ENCODE data around the gene PLXNC1.

The PLXNC1 gene

DNA sequence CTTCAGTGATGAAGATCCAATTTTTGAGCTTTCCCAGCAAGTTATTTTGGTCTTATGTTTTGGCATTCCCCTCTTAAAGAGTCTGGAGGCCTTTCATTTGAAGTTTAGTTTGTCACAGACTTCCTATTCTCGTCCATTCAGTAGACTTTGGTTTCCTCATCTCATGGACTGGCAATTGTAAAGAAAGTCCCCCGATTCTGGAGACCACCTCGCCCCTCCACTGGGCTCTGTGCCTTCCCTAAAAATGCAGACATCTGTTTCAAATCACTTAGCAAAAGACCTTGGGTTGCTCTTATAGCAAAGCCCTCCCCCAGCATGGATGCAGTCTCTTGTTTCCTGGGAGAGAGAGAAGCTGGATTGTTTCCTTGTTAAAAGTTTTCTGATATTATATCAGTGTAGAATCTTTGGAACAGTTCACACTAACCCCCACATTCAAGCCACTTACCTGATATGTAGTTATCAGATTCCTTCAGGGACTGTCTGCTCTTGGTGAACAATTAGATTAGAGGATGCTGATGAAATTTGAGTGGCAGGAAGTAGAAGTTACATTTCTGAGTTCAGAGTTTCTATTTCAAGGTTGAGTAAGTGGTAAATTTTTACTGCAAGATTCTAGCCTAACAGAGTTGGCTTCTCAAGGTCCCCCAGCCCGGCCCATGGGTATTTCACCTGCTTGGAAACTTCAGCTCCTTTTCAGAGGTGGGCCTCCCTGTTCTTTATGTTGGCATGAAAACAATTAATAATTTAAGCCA, 56.3 kb downstream of the PLXNC1 start:
- WGBS (ENCODE audit: insufficient coverage, insufficient read length): no CpG with 5 or more reads among the region's 4 CpGs
- Histone ChIP-seq H3K9me3 (ENCODE audit: control insufficient read depth, insufficient read depth, low read length) (no peaks in the 10 kb centered on the region), H3K4me3 (ENCODE audit: low read length) (no peak overlapping the region), H3K36me3 (ENCODE audit: control insufficient read depth, insufficient read depth, low read length) (no peaks in the 10 kb centered on the region), H3K27me3 (ENCODE audit: control insufficient read depth, insufficient read depth, low read length) (no peaks in the 10 kb centered on the region), H3K4me1 (ENCODE audit: control insufficient read depth, insufficient read depth, low read length) (no peaks in the 10 kb centered on the region), H3K27ac (ENCODE audit: low read length) (no peak overlapping the region)
- no peak for DNase-seq (ENCODE audit: low read depth, low spot score)

DNA sequence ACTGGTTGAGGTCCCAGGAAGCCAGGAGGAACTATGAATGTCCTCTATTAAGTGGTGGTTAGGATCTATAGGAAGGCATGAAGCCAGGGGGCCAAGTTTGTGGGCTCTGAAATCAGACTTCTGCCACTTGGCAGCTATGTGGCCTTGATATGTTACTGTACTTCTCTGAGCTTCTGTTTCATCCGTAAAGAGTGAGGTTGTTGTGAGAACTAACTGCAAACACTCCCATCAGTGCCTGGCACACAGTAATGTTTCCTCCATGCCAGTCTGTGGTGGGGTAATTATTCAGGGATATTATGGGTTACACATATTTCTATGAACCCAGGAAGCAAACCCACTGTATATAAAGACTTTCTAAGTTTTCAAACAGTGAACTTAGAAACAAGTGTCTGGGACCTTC, 57.4 kb downstream of the PLXNC1 start:
- DNase-seq (ENCODE audit: low read depth, low spot score): no peak
- no peak overlapping the region for H3K27ac ChIP-seq (ENCODE audit: low read length)
- no peaks in the 10 kb centered on the region for H3K36me3 ChIP-seq (ENCODE audit: control insufficient read depth, insufficient read depth, low read length)
- no CpG with 5 or more reads among the region's 1 CpG for WGBS (ENCODE audit: insufficient coverage, insufficient read length)
- no peaks in the 10 kb centered on the region for H3K4me1 ChIP-seq (ENCODE audit: control insufficient read depth, insufficient read depth, low read length)
- H3K27me3 ChIP-seq (ENCODE audit: control insufficient read depth, insufficient read depth, low read length): no peaks in the 10 kb centered on the region
- H3K4me3 ChIP-seq (ENCODE audit: low read length): no peak overlapping the region
- no peaks in the 10 kb centered on the region for H3K9me3 ChIP-seq (ENCODE audit: control insufficient read depth, insufficient read depth, low read length)

GRCh38 chr12:94206886-94207285, 58.5 kb downstream of the PLXNC1 start:
- Histone ChIP-seq H3K27me3 (ENCODE audit: control insufficient read depth, insufficient read depth, low read length) (no peaks in the 10 kb centered on the region), H3K36me3 (ENCODE audit: control insufficient read depth, insufficient read depth, low read length) (no peaks in the 10 kb centered on the region), H3K9me3 (ENCODE audit: control insufficient read depth, insufficient read depth, low read length) (no peaks in the 10 kb centered on the region), H3K4me3 (ENCODE audit: low read length) (no peak overlapping the region), H3K27ac (ENCODE audit: low read length) (no peak overlapping the region), H3K4me1 (ENCODE audit: control insufficient read depth, insufficient read depth, low read length) (no peaks in the 10 kb centered on the region)
- no peak for DNase-seq (ENCODE audit: low read depth, low spot score)
- WGBS (ENCODE audit: insufficient coverage, insufficient read length): no CpG with 5 or more reads among the region's 2 CpGs

GRCh38 chr12:94207467-94207848, 59.1 kb downstream of the PLXNC1 start:
- WGBS (ENCODE audit: insufficient coverage, insufficient read length): no CpG with 5 or more reads among the region's 2 CpGs
- no peak for DNase-seq (ENCODE audit: low read depth, low spot score)
- Histone ChIP-seq H3K36me3 (ENCODE audit: control insufficient read depth, insufficient read depth, low read length) (no peaks in the 10 kb centered on the region), H3K9me3 (ENCODE audit: control insufficient read depth, insufficient read depth, low read length) (no peaks in the 10 kb centered on the region), H3K27ac (ENCODE audit: low read length) (no peak overlapping the region), H3K27me3 (ENCODE audit: control insufficient read depth, insufficient read depth, low read length) (no peaks in the 10 kb centered on the region), H3K4me3 (ENCODE audit: low read length) (no peak overlapping the region), H3K4me1 (ENCODE audit: control insufficient read depth, insufficient read depth, low read length) (no peaks in the 10 kb centered on the region)

DNA sequence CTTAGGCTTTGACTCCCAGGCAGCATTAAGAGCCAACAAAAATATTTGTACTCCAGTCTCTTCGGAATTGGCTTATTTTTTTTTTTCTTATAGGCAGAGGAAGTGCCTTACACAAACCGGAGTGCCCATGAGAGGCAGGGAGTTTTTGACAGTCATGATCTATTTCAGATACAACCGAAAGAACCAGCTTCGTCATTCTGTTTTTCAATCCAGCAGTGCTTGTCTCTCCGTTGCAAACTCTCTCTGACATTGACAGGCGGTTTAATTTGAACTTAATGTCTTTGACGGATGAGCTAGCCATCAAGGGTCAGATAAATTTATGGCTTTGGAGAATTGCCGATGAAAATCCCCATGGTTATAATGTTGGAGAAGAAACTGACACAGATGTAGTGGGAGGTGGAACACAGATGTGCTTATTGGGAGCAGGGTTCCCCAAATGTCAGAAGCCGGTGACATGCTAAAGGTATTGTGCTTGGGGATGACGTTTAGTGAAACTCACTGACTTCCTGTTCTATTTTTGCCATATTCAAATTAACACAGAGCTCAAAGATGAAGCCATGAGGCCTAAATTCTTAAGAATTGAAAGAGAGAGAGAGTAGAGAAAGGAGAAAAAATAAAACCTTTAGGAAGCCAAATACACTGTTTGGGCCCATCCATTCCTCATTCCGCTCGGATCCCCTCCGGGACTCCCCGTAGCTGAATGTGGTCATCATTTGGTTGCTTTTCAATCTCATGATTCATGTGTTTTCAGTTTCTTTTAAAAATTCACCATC, 59.7 kb downstream of the PLXNC1 start:
- H3K9me3 ChIP-seq (ENCODE audit: control insufficient read depth, insufficient read depth, low read length): no peaks in the 10 kb centered on the region
- no peaks in the 10 kb centered on the region for H3K36me3 ChIP-seq (ENCODE audit: control insufficient read depth, insufficient read depth, low read length)
- DNase-seq (ENCODE audit: low read depth, low spot score): no peak
- H3K27ac ChIP-seq (ENCODE audit: low read length): no peak overlapping the region
- WGBS (ENCODE audit: insufficient coverage, insufficient read length): no CpG with 5 or more reads among the region's 14 CpGs
- no peaks in the 10 kb centered on the region for H3K27me3 ChIP-seq (ENCODE audit: control insufficient read depth, insufficient read depth, low read length)
- H3K4me1 ChIP-seq (ENCODE audit: control insufficient read depth, insufficient read depth, low read length): no peaks in the 10 kb centered on the region
- no peak overlapping the region for H3K4me3 ChIP-seq (ENCODE audit: low read length)

- Histone ChIP-seq H3K4me3 (ENCODE audit: low read length) (no peak overlapping the region), H3K27ac (ENCODE audit: low read length) (no peak overlapping the region), H3K27me3 (ENCODE audit: control insufficient read depth, insufficient read depth, low read length) (no peaks in the 10 kb centered on the region), H3K4me1 (ENCODE audit: control insufficient read depth, insufficient read depth, low read length) (no peaks in the 10 kb centered on the region), H3K9me3 (ENCODE audit: control insufficient read depth, insufficient read depth, low read length) (no peaks in the 10 kb centered on the region), H3K36me3 (ENCODE audit: control insufficient read depth, insufficient read depth, low read length) (no peaks in the 10 kb centered on the region)
- no CpG with 5 or more reads among the region's 4 CpGs for WGBS (ENCODE audit: insufficient coverage, insufficient read length)
- no peak for DNase-seq (ENCODE audit: low read depth, low spot score)
Measured at GRCh38 chr12:94208622-94208966, 60.2 kb downstream of the PLXNC1 start.

DNA sequence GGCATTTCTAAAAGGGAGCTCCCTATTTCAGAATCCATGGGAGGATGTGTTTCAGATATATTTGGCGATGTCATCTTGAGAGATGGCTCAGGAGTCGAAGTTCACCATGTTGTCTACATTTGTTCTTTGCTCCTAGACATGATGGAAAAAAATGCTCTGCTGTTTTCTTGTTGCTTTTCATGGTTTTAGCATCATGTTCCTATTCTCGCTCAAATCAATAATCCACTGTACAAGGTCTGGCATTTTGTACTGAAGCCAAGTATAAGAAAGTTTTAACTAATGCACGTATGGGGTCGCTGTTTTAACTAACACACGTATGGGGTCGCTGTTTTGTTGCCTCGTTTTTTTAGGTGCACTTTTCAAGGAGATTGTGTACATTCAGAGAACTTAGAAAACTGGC, 60.9 kb downstream of the PLXNC1 start:
- WGBS (ENCODE audit: insufficient coverage, insufficient read length): no CpG with 5 or more reads among the region's 8 CpGs
- H3K27ac ChIP-seq (ENCODE audit: low read length): no peak overlapping the region
- H3K36me3 ChIP-seq (ENCODE audit: control insufficient read depth, insufficient read depth, low read length): no peaks in the 10 kb centered on the region
- H3K4me1 ChIP-seq (ENCODE audit: control insufficient read depth, insufficient read depth, low read length): no peaks in the 10 kb centered on the region
- H3K4me3 ChIP-seq (ENCODE audit: low read length): no peak overlapping the region
- DNase-seq (ENCODE audit: low read depth, low spot score): no peak
- no peaks in the 10 kb centered on the region for H3K9me3 ChIP-seq (ENCODE audit: control insufficient read depth, insufficient read depth, low read length)
- H3K27me3 ChIP-seq (ENCODE audit: control insufficient read depth, insufficient read depth, low read length): no peaks in the 10 kb centered on the region

DNA sequence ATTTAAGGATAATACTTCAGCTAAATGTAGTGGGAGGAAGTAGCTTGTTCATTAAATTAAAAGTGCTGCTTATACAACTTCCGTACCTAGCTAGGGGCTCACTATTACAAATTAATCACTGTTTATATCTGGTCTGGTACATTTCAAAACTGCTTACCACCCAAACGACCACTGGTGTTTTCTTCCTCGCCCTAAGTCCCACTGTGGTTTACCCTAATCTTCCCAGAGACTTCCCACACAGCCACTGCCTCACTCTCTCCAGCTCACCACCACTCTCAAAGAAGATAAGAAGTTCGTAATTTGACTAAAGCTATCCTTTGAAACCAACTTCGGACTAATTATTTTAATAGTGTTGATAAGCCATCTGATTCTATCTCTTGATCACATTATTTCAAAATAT, 62.6 kb downstream of the PLXNC1 start:
- no peak overlapping the region for H3K27ac ChIP-seq (ENCODE audit: low read length)
- no peak overlapping the region for H3K4me3 ChIP-seq (ENCODE audit: low read length)
- H3K4me1 ChIP-seq (ENCODE audit: control insufficient read depth, insufficient read depth, low read length): no peaks in the 10 kb centered on the region
- no peaks in the 10 kb centered on the region for H3K27me3 ChIP-seq (ENCODE audit: control insufficient read depth, insufficient read depth, low read length)
- H3K9me3 ChIP-seq (ENCODE audit: control insufficient read depth, insufficient read depth, low read length): no peaks in the 10 kb centered on the region
- no CpG with 5 or more reads among the region's 5 CpGs for WGBS (ENCODE audit: insufficient coverage, insufficient read length)
- no peak for DNase-seq (ENCODE audit: low read depth, low spot score)
- H3K36me3 ChIP-seq (ENCODE audit: control insufficient read depth, insufficient read depth, low read length): no peaks in the 10 kb centered on the region

DNA sequence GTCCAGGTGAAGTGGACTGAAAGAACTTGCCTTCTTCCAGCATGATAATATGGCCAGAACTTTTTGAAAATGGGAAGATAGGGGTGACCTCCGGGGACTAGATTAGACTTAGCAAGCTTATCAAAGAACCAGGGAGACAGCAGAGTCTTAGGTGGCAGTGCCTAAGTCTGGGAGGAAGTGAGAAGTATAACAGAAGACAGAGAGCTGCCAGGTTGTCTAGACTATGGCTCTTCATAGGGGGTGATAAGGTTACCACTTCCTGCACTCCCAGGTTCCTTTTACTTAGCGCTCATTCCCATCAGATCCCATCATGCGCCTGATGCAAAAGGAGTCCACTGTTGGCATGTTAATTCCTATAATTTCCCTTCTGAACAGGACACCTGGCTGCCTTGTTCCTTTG, 69.9 kb downstream of the PLXNC1 start:
- no peaks in the 10 kb centered on the region for H3K9me3 ChIP-seq (ENCODE audit: control insufficient read depth, insufficient read depth, low read length)
- H3K4me3 ChIP-seq (ENCODE audit: low read length): no peak overlapping the region
- H3K27me3 ChIP-seq (ENCODE audit: control insufficient read depth, insufficient read depth, low read length): no peaks in the 10 kb centered on the region
- no peaks in the 10 kb centered on the region for H3K4me1 ChIP-seq (ENCODE audit: control insufficient read depth, insufficient read depth, low read length)
- WGBS (ENCODE audit: insufficient coverage, insufficient read length): no CpG with 5 or more reads among the region's 3 CpGs
- no peak for DNase-seq (ENCODE audit: low read depth, low spot score)
- H3K27ac ChIP-seq (ENCODE audit: low read length): no peak overlapping the region
- H3K36me3 ChIP-seq (ENCODE audit: control insufficient read depth, insufficient read depth, low read length): no peaks in the 10 kb centered on the region

- no peaks in the 10 kb centered on the region for H3K27me3 ChIP-seq (ENCODE audit: control insufficient read depth, insufficient read depth, low read length)
- no peak overlapping the region for H3K4me3 ChIP-seq (ENCODE audit: low read length)
- DNase-seq (ENCODE audit: low read depth, low spot score): no peak
- no peak overlapping the region for H3K27ac ChIP-seq (ENCODE audit: low read length)
- no CpG with 5 or more reads among the region's 2 CpGs for WGBS (ENCODE audit: insufficient coverage, insufficient read length)
- no peaks in the 10 kb centered on the region for H3K4me1 ChIP-seq (ENCODE audit: control insufficient read depth, insufficient read depth, low read length)
- H3K9me3 ChIP-seq (ENCODE audit: control insufficient read depth, insufficient read depth, low read length): no peaks in the 10 kb centered on the region
- H3K36me3 ChIP-seq (ENCODE audit: control insufficient read depth, insufficient read depth, low read length): no peaks in the 10 kb centered on the region
Measured at GRCh38 chr12:94219622-94220302, 71.4 kb downstream of the PLXNC1 start.
